Stimulated activated CD4-positive, alpha-beta T cell treated with anti-CD3 and anti-CD28 coated beads, Interleukin-1b, Interleukin-23, amount 100 ng/mL, for 1 hour (primary cell): ENCODE results near the gene TACC2.
A peak's percentile ranks its signal among the peaks of the same experiment; 100 is the strongest.

Experiments used
- DNase-seq, 2 donors: peaks; one replicate each; pipeline ENCODE4 v3.0.0-alpha.2; 2020; ENCODE audit warnings: low read depth in 2 of 2

The TACC2 gene

GRCh38 chr10:122296363-122297120, 307.6 kb downstream of the TACC2 start:
- DNase-seq = no peak

- no peak for DNase-seq
These were observed 308.6 kb downstream of the TACC2 start for GRCh38 chr10:122297583-122297982.

GRCh38 chr10:122298206-122298597, 309.2 kb downstream of the TACC2 start:
- no peak for DNase-seq

GRCh38 chr10:122298598-122299301, 309.8 kb downstream of the TACC2 start:
- peak; percentile 13 to 45 for DNase-seq

GRCh38 chr10:122299423-122300075, 310.6 kb downstream of the TACC2 start:
- DNase-seq = no peak

GRCh38 chr10:122301055-122301810, 312.3 kb downstream of the TACC2 start:
- no peak for DNase-seq

GRCh38 chr10:122301811-122302115, 312.8 kb downstream of the TACC2 start:
- no peak for DNase-seq

- DNase-seq = no peak
These were observed 313.4 kb downstream of the TACC2 start for GRCh38 chr10:122302315-122302714.

- DNase-seq = no peak
These were observed 314.5 kb downstream of the TACC2 start for GRCh38 chr10:122303271-122304053.
